GM12872 (cell line): ENCODE measurements around the gene CDK9.
A peak's percentile ranks its signal among the peaks of the same experiment; 100 is the strongest.

Experiments
- TF ChIP-seq, protein P1 (sequence below): IDR thresholded peaks from 3 replicates; pipeline ENCODE4 v1.5.1; 2011; ENCODE audit warnings: low read depth, mild to moderate bottlenecking, low read length, moderate library complexity; ENCODE audit not compliant: insufficient read depth

Gene CDK9

DNA sequence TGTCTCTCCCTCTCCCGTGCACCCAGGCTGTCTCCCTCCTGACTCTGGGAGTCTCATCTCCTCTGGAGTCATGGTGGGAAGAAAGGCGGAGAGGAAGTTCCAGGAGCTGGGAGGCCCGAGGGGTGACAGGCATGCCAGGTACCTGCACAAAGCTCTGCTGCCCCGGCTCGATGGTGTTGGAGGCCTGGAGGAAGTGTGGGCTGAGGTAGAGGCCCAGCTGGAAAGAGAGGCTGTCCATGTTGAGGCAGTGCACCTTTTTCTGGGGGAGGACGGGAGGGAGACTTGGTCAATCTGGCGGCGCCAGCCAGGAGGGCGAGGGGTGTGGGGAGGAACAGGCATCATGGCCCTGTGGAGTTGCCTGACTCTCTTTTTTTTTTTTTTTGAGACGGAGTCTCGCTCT is 32.7 kb downstream of the CDK9 start:
- TF ChIP-seq, protein P1, sequence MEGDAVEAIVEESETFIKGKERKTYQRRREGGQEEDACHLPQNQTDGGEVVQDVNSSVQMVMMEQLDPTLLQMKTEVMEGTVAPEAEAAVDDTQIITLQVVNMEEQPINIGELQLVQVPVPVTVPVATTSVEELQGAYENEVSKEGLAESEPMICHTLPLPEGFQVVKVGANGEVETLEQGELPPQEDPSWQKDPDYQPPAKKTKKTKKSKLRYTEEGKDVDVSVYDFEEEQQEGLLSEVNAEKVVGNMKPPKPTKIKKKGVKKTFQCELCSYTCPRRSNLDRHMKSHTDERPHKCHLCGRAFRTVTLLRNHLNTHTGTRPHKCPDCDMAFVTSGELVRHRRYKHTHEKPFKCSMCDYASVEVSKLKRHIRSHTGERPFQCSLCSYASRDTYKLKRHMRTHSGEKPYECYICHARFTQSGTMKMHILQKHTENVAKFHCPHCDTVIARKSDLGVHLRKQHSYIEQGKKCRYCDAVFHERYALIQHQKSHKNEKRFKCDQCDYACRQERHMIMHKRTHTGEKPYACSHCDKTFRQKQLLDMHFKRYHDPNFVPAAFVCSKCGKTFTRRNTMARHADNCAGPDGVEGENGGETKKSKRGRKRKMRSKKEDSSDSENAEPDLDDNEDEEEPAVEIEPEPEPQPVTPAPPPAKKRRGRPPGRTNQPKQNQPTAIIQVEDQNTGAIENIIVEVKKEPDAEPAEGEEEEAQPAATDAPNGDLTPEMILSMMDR: no peak

GRCh38 chr9:127822108-127822507 is 36.3 kb downstream of the CDK9 start:
- TF ChIP-seq, protein P1: no peak

DNA sequence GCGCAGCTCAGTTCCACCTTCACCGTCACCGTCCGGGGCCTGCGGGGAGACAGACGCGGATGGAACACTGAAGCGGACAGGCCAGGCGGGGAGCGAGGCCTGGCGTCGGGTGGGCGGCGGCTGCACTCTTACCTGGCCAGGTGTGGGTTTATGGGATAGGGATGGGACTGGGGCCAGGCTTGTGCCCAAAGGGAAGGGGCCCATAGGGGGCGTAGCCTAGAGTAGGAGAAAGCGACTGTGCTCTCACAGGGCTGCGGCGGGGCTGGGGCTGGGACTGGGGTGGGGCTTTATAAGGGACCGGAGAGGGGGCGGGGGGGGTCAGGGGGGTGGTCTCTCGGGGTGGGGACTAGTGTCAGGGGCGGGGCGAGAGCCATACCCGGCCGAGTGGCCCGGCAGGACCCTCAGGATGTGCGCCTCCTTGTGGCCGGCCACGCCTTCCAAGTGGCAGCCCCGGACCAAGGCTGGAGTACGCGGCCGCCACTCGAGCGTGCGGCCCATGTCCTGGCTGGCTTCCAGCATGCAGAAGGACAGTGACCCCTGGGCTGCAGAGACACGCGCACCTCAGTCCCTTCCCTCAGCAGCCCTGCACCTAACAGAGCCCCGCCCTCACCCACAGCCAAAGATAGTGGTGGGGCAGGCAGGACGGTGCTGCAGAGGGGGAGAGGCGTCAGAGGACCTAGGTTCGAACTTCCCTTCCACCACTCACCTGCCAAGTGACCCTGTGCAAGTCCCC is 39.7 kb downstream of the CDK9 start:
- TF ChIP-seq, protein P1: peak; percentile 48

DNA sequence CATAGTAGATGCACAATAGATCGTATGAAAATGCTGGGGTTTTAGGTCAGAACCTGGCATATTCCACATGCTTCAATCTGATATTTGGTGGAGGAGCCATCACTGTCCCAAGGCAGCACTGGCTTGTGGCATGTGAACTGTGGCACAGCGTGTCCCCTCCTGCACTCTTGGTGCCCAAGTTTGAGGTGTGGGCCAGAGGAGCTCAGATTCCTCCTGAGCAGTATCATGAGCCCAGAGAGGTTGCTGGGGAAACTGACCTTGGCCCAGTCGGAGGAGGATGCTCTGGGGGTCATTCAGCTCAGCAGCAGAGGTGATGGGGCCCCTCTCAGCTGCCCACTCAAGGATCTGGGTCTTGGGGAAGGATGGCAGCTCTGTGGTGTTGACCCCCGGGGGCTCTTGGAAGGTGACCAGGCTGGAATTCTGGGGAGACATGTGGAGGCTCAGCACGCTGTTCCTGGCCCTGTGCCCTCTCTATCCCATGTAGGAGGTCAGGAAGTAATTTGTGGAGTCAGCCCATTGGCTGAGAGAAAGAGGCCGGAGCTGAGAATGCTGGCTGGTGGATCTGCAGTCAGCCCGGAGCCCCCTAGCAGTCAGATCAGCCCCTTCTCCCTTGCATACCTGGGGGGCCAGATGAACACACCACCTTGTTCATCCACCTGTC is 40.5 kb downstream of the CDK9 start:
- TF ChIP-seq, protein P1: no peak

GRCh38 chr9:127828262-127829031 is 42.6 kb downstream of the CDK9 start:
- TF ChIP-seq, protein P1: no peak

GRCh38 chr9:127829205-127829906 is 43.5 kb downstream of the CDK9 start:
- TF ChIP-seq, protein P1: no peak

- TF ChIP-seq, protein P1: no peak
Measured at GRCh38 chr9:127832248-127832647, 46.4 kb downstream of the CDK9 start.
